Right lung (tissue), 5 donors: Measurements from ENCODE around the gene NFIX. TPM values are rescaled to one million over a fixed set of nuclear protein-coding genes. Genes with fewer than 3 reads are reported as not detected.
A peak's percentile ranks its signal among the peaks of the same experiment; 100 is the strongest.

Source experiments
- DNase-seq, 2 donors: peaks; one replicate each; pipeline ENCODE4 v3.0.0-alpha.2; 2013
- polyA plus RNA-seq, 5 donors: library from polyadenylated mRNA; unstranded; fragments of 120-200 nt; gene quantifications; one replicate each; pipeline versions ENCODE4 v1.2.1 to v1.2.3, GENCODE V29; 2013; ENCODE audit warnings: inconsistent platforms in 1 of 5, low replicate concordance in 1 of 5; ENCODE audit not compliant: insufficient read length in 5 of 5, insufficient read depth in 1 of 5

Gene NFIX
- polyA plus RNA-seq, 5 donors = 83.6 to 141 (median 101) TPM

- no peak for DNase-seq
Measured at GRCh38 chr19:13100841-13101589, 105.7 kb downstream of the NFIX start.

GRCh38 chr19:13101590-13102415, 106.5 kb downstream of the NFIX start:
- no peak for DNase-seq

DNA sequence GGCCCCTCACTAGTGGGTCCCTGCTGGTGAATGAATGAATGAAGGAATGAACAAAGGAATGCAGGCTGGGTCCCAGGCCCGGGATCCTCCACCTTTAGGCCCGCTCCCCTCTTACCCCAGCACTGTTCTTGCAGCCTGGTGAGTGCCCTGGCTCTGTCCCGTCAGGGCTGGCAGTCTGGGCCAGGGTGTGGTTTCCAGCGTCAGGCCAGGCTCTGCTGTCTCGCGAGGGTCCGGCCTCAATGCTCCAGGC, 107.1 kb downstream of the NFIX start:
- no peak for DNase-seq

DNA sequence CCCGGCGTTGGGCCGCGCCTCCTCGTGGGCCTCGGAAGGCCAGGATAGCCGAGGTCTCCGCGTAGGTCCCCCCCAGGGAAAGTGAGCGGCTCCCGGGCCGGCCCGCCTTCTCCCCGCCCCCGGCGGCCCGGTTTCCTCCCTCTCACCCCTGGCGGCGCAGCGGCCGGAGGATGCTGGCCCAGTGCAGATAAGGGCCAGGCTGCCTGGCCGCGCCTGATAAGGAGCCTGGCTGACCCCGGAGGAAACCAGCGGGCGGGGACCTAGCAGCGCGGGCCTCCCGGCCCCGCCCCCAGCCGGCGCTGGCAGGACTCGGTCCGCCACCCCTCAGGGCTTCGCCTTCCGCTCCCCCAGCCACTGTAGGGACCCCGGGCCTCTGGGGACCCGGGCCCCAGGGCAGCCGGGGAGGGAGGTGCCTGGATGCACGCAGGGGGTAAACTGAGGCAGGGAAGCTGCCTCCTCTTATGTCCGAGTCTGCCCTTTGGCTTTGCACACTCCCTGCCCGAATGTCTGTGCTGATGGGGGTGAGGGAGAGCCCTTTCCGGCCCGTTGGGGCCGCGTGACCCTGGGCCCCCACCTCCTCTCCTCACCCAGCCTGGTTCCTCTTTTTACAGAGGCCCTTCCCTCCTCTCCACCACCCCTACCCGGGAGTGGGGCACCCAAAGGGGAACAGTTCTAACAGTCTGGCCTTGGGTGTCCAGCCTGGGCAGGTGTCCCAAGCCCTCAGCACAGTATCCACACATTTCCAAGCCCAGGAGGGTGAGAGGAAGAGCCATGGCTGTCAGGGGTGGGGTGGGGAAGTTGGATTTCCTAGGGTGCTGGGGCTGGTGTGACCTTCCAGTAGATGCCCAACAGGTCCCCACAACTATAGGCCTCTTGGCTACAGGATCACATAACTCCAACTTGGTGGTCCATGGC, 107.6 kb downstream of the NFIX start, which contains the start of gene LYL1:
TSS of gene LYL1 (minus strand) at position 193 of the 915 bp plus-strand sequence. CDS start 1,687 bp downstream, outside the sequence.
- no peak for DNase-seq

GRCh38 chr19:13103581-13104359, 108.5 kb downstream of the NFIX start:
- DNase-seq = no peak

DNA sequence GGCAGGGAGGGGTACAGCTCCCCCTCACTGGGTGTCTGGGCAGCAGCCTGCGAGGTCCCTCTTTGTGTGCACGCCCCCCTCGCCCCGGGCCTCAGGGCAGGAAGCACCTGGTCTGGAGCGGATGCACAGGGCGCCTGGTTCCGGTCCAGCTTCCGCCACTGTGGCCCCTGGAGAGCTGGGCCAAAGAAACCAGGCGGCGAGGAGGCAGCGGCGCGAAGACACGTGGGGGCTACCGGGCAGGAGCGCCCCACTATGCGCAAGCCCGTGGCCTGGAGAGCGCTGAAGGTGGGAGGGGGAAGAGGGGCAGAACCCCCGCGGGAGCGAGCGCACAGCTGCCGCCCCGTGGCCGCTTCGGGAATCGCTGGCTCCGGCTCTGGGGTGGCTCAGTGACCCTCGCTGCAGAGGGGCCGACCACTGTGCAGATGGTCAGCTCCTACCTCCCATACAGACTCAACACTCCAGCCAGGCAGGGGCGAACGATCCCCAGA, 109.1 kb downstream of the NFIX start:
- DNase-seq = no peak

GRCh38 chr19:13104848-13105711, 109.8 kb downstream of the NFIX start:
- no peak for DNase-seq

DNA sequence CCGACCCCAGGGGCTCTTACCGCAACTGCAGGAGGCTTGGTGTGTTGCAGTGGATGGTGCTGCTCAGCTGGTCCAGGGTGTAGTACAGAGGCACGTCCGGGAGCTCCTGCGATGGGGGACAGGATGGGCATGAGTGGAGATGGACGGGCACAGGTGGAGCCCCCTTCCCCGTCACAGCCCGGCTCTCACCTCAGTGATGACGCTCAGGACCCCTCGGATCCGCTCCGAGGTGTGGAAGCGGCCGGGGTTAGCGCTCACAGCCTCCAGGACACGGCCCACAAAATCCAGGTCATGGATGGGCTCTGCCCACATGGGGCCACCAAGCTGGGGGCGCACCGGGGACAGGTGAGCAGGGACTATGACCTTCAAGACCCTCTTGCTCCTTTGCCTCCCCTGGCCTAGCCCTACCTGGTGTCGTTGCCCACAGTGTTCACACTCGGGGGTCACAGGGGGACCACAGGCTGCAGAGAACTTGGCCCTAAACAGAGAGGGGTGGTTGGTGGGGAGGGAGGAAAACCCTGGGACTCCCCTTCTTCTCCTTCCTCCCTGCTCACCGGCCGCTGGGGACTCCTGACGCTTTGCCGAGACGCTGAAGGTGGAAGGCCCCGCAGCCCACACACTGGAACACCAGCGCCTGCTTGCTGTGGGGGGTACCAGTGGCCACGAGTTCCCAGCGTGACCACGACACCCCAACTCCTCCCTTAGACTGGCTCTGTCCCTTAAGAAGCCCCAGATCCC, 114.3 kb downstream of the NFIX start:
- no peak for DNase-seq

GRCh38 chr19:13110099-13110610, 114.9 kb downstream of the NFIX start:
- DNase-seq = no peak

GRCh38 chr19:13112555-13112954, 117.3 kb downstream of the NFIX start:
- DNase-seq = no peak

DNA sequence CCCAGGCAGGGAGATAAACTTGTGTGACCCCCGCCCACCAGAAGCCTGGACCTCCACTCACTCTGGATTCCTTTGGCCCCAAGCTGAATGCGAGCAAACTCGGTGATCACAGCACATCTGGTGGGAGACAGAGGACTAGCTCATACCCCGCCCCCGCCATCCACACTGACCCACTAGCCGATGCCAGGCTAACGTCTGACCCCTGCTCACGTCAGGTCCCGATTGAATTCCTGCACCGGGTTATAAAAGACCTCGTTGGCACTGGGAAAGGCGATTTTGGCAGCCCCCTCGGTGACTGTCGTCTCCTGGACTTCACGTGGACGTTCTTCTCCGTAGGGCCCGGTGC, 120.6 kb downstream of the NFIX start:
- no peak for DNase-seq

DNA sequence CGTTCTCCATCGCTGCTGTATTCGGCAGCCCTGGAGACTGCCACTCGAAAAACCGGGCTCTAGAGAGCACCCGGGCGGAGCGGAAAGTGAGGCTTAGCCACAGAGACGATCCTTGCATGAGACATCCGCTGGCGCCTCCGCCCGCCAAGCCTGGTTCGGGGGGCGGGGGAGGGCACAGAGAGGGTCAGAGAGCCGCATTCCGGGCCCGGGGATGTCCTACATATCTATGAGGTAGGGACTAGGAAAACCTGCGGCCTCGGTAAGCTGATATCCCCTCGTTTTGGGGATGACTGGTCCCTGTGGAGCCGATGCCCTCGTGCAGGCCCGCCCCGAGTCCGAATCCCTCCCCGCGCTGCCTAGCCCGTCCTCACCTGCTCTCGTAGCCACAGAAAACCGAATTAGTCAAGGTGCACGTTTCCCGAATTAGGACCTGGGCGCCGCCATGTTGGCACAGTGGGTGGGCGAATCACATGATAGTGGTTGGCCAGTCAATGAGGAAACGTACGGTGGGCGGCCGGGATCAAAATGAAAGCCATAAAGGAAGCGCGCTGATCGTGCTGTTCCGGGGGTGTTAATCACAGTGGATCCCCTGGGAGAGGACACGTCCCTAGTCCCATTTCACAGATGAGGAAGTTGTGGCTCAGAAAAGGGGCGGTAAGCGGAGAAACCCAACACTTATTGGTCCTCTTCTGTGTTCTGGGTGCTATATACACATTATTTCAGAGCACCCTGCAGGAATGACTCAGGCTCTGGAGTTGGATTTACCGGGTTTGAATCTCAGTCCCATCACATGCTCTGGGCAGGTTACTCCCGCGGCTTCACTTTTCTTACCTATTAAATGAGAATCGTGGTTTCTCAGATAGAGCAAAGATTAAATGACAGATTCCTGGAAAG, 121.3 kb downstream of the NFIX start, which contains the start of gene TRMT1:
TSS of gene TRMT1 (minus strand) at position 459 of the 894 bp plus-strand sequence. CDS start at position 118, 341 bp downstream.
- peak; percentile 84 for DNase-seq

- no peak for DNase-seq
Measured at GRCh38 chr19:13117176-13117771, 122.0 kb downstream of the NFIX start.

DNA sequence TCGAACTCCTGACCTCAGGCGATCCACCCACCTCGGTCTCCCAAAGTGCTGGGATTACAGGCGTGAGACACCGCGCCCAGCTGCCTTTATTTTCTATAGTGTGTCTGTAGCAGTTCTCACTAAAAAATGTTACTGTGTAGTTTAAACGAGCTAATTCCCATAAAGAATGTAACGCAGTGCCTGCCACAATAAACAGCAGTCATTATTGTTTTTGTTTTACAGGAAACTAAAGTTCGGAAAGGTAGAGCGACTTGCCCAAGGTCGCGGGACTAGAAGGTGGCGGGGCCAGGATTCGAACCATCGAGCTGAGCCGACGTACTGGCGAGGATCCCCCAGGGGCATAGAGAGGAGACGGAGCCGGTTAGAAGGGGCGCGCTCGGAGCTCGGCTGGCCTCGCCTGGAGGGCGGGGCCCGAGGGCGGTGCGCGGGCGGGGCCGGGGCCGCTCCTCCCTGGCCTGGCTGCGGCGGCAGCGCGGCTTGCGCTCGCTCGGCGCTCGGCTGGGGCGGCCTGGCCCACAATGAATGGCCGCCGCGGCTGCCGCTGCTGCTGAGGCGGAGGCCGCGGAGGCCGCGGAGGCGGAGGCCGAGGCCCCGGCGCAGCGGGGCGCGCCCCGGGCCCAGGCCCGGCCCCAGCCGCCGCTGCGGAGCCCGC, 122.6 kb downstream of the NFIX start, which contains the start of gene NACC1:
TSS of gene NACC1 (plus strand) at position 493 of the 652 bp plus-strand sequence. CDS start 16,944 bp downstream, outside the sequence.
- DNase-seq = peak; percentile 79 to 80

GRCh38 chr19:13118424-13119193, 123.3 kb downstream of the NFIX start:
- no peak for DNase-seq

DNA sequence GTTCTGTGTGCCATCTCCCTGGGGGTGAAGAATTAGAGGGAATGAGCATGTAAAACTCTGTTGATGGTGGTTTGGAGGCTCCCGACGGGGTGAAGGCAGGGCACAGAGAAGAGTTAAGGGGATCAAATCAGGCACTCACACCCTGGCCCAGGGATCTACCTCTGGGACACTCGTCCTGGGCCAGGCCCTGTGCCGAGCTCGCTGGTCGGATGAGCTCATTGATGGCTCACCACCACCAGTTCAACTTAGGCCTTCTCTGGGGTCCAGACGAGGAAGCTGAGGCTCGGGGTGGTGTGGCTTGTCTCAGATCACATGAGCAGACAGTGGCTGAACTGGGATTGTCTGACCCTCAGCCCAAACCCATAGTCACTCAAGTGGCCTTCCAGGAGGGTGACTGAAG, 124.4 kb downstream of the NFIX start:
- no peak for DNase-seq
